T-helper 17 cell (primary cell): ENCODE results near the gene PRKCE. TPM values are rescaled to one million over a fixed set of nuclear protein-coding genes. Genes with fewer than 3 reads are reported as not detected.

ENCODE experiments used
- ATAC-seq: fragments of 150-1000 bp; cut with Tn5 transposase; 2 replicates; pipeline ENCODE4 v1.10.0; 2021; ENCODE audit warnings: mild to moderate bottlenecking, moderate library complexity
- DNase-seq, 3 donors: peaks; one replicate each; pipeline versions ENCODE4 v3.0.0 to v3.0.0-alpha.2; 2020 to 2021
- H3K9me3 ChIP-seq: one replicate; pipeline ENCODE4 v1.7.0; 2013; ENCODE audit warnings: low read length, mild to moderate bottlenecking; ENCODE audit not compliant: control insufficient read depth, poor library complexity, severe bottlenecking
- H3K27ac Mint-ChIP-seq: one replicate; pipeline ENCODE4 v1.8.0; 2022; ENCODE audit warnings: mild to moderate bottlenecking, moderate library complexity, mixed read lengths
- H3K27me3 Mint-ChIP-seq: one replicate; pipeline ENCODE4 v1.8.0; 2022; ENCODE audit warnings: mixed read lengths
- H3K36me3 Mint-ChIP-seq: one replicate; pipeline ENCODE4 v1.8.0; 2022; ENCODE audit warnings: low read depth, mixed read lengths
- H3K4me1 Mint-ChIP-seq: one replicate; pipeline ENCODE4 v1.8.0; 2022; ENCODE audit warnings: mild to moderate bottlenecking, mixed read lengths
- H3K4me3 Mint-ChIP-seq: one replicate; pipeline ENCODE4 v1.8.0; 2022; ENCODE audit warnings: mild to moderate bottlenecking, moderate library complexity, mixed read lengths
- total RNA-seq, 4 donors: library from RNA in 2 of 4; stranded (reverse) in 2 of 4; gene quantifications; one replicate each; pipeline ENCODE4 v1.2.3 and lab custom pipeline; 2022 to 2026

PRKCE gene
- total RNA-seq, 2 donors from 2014 or later = 17.6 to 23.7 TPM

GRCh38 chr2:45782986-45783385 lies 131.5 kb downstream of the PRKCE start:
- H3K27ac Mint-ChIP-seq = no peak overlapping the region
- H3K4me1 Mint-ChIP-seq = peaks cover 13% of the 10 kb centered on the region
- no peak for ATAC-seq
- DNase-seq = no peak
- H3K9me3 ChIP-seq = no peaks in the 10 kb centered on the region
- no peaks in the 10 kb centered on the region for H3K36me3 Mint-ChIP-seq
- no peak overlapping the region for H3K4me3 Mint-ChIP-seq
- peaks cover 5% of the 10 kb centered on the region for H3K27me3 Mint-ChIP-seq

- no peaks in the 10 kb centered on the region for H3K9me3 ChIP-seq
- H3K36me3 Mint-ChIP-seq = no peaks in the 10 kb centered on the region
- H3K4me3 Mint-ChIP-seq = no peak overlapping the region
- DNase-seq (no peak), ATAC-seq (no peak)
- H3K4me1 Mint-ChIP-seq = peaks cover 11% of the 10 kb centered on the region
- no peak overlapping the region for H3K27ac Mint-ChIP-seq
- H3K27me3 Mint-ChIP-seq = peaks cover 5% of the 10 kb centered on the region
These were observed 134.8 kb downstream of the PRKCE start for GRCh38 chr2:45786030-45786835.

- ATAC-seq (no peak), DNase-seq (no peak)
- no peak overlapping the region for H3K27ac Mint-ChIP-seq
- H3K36me3 Mint-ChIP-seq = no peaks in the 10 kb centered on the region
- H3K27me3 Mint-ChIP-seq = peaks cover 5% of the 10 kb centered on the region
- H3K9me3 ChIP-seq = no peaks in the 10 kb centered on the region
- no peak overlapping the region for H3K4me3 Mint-ChIP-seq
- H3K4me1 Mint-ChIP-seq = peaks cover 11% of the 10 kb centered on the region
These were observed 135.4 kb downstream of the PRKCE start for GRCh38 chr2:45786836-45787357.

GRCh38 chr2:45788401-45788800 lies 136.9 kb downstream of the PRKCE start:
- H3K4me3 Mint-ChIP-seq = no peak overlapping the region
- H3K36me3 Mint-ChIP-seq = no peaks in the 10 kb centered on the region
- peaks cover 5% of the 10 kb centered on the region for H3K27me3 Mint-ChIP-seq
- no peak overlapping the region for H3K27ac Mint-ChIP-seq
- H3K9me3 ChIP-seq = no peaks in the 10 kb centered on the region
- ATAC-seq = no peak
- peaks cover 13% of the 10 kb centered on the region for H3K4me1 Mint-ChIP-seq
- no peak for DNase-seq

- Mint-ChIP-seq H3K36me3 (no peaks in the 10 kb centered on the region), H3K27me3 (peaks cover 5% of the 10 kb centered on the region), H3K4me3 (no peak overlapping the region), H3K27ac (no peak overlapping the region), H3K4me1 (peaks cover 10% of the 10 kb centered on the region)
- no peaks in the 10 kb centered on the region for H3K9me3 ChIP-seq
- no peak for DNase-seq
- no peak for ATAC-seq
These were observed 137.8 kb downstream of the PRKCE start for GRCh38 chr2:45789317-45789716.

- no peak overlapping the region for H3K4me3 Mint-ChIP-seq
- no peaks in the 10 kb centered on the region for H3K36me3 Mint-ChIP-seq
- H3K27me3 Mint-ChIP-seq = peaks cover 5% of the 10 kb centered on the region
- no peak overlapping the region for H3K27ac Mint-ChIP-seq
- no peak for DNase-seq
- ATAC-seq = no peak
- no peaks in the 10 kb centered on the region for H3K9me3 ChIP-seq
- H3K4me1 Mint-ChIP-seq = peaks cover 13% of the 10 kb centered on the region
These were observed 138.7 kb downstream of the PRKCE start for GRCh38 chr2:45789961-45790723.

- no peak overlapping the region for H3K27ac Mint-ChIP-seq
- no peaks in the 10 kb centered on the region for H3K36me3 Mint-ChIP-seq
- DNase-seq = no peak
- no peaks in the 10 kb centered on the region for H3K27me3 Mint-ChIP-seq
- no peaks in the 10 kb centered on the region for H3K9me3 ChIP-seq
- H3K4me3 Mint-ChIP-seq = no peak overlapping the region
- ATAC-seq = no peak
- peaks cover 7% of the 10 kb centered on the region for H3K4me1 Mint-ChIP-seq
These were observed 142.0 kb downstream of the PRKCE start for GRCh38 chr2:45793305-45793962.

GRCh38 chr2:45794134-45794617 lies 142.7 kb downstream of the PRKCE start:
- no peak for DNase-seq
- no peaks in the 10 kb centered on the region for H3K9me3 ChIP-seq
- Mint-ChIP-seq H3K36me3 (no peaks in the 10 kb centered on the region), H3K27ac (no peak overlapping the region), H3K27me3 (no peaks in the 10 kb centered on the region), H3K4me1 (peaks cover 7% of the 10 kb centered on the region), H3K4me3 (no peak overlapping the region)
- no peak for ATAC-seq

GRCh38 chr2:45796500-45796899 lies 145.0 kb downstream of the PRKCE start:
- ATAC-seq (no peak), DNase-seq (no peak)
- no peaks in the 10 kb centered on the region for H3K27me3 Mint-ChIP-seq
- no peaks in the 10 kb centered on the region for H3K36me3 Mint-ChIP-seq
- no peaks in the 10 kb centered on the region for H3K9me3 ChIP-seq
- H3K27ac Mint-ChIP-seq = no peak overlapping the region
- peaks cover 6% of the 10 kb centered on the region for H3K4me1 Mint-ChIP-seq
- H3K4me3 Mint-ChIP-seq = no peak overlapping the region

- Mint-ChIP-seq H3K27me3 (no peaks in the 10 kb centered on the region), H3K4me1 (peaks cover 7% of the 10 kb centered on the region), H3K36me3 (no peaks in the 10 kb centered on the region), H3K27ac (no peak overlapping the region), H3K4me3 (no peak overlapping the region)
- DNase-seq (no peak), ATAC-seq (no peak)
- no peaks in the 10 kb centered on the region for H3K9me3 ChIP-seq
These were observed 146.2 kb downstream of the PRKCE start for GRCh38 chr2:45797451-45798230.

- DNase-seq (no peak), ATAC-seq (no peak)
- no peaks in the 10 kb centered on the region for H3K9me3 ChIP-seq
- Mint-ChIP-seq H3K4me1 (peaks cover 4% of the 10 kb centered on the region), H3K27me3 (no peaks in the 10 kb centered on the region), H3K27ac (no peak overlapping the region), H3K4me3 (no peak overlapping the region), H3K36me3 (no peaks in the 10 kb centered on the region)
These were observed 148.4 kb downstream of the PRKCE start for GRCh38 chr2:45799679-45800381.

- no peaks in the 10 kb centered on the region for H3K36me3 Mint-ChIP-seq
- ATAC-seq (no peak), DNase-seq (no peak)
- no peak overlapping the region for H3K27ac Mint-ChIP-seq
- peaks cover 8% of the 10 kb centered on the region for H3K4me1 Mint-ChIP-seq
- H3K27me3 Mint-ChIP-seq = no peaks in the 10 kb centered on the region
- no peak overlapping the region for H3K4me3 Mint-ChIP-seq
- H3K9me3 ChIP-seq = no peaks in the 10 kb centered on the region
These were observed 151.1 kb downstream of the PRKCE start for GRCh38 chr2:45802499-45803138.
